Measurements from ENCODE around the gene DPP6. TPM values are rescaled to one million over a fixed set of nuclear protein-coding genes. Genes with fewer than 3 reads are reported as not detected.

The DPP6 gene
- total RNA-seq, 1 experiment from 2014 or later = not detected

- TF ChIP-seq JAZF1 (CRISPR knock-in tag; IDR thresholded peaks at IDR 0.05) (no peak), E2F4 (CRISPR knock-in tag; IDR thresholded peaks at IDR 0.05; ENCODE audit: borderline replicate concordance, low read depth) (no peak), ATF2 (CRISPR knock-in tag; IDR thresholded peaks at IDR 0.05; ENCODE audit: borderline replicate concordance, low read depth) (no peak), ZNF532 (CRISPR knock-in tag; IDR thresholded peaks at IDR 0.05; ENCODE audit: borderline replicate concordance) (no peak), ZNF263 (CRISPR knock-in tag; IDR thresholded peaks at IDR 0.05; ENCODE audit: low read depth) (no peak), ESRRA (CRISPR knock-in tag; IDR thresholded peaks at IDR 0.05; ENCODE audit: borderline replicate concordance) (no peak)
Measured at GRCh38 chr7:154426778-154427177, 374.6 kb downstream of the DPP6 start (continued).

GRCh38 chr7:154427533-154427932, 375.3 kb downstream of the DPP6 start:
- DNase-seq (ENCODE audit: low spot score) = no peak
- Mint-ChIP-seq H3K9me3 (peaks cover 76% of the 10 kb centered on the region), H3K36me3 (peaks cover 66% of the 10 kb centered on the region), H3K27me3 (ENCODE audit: low read depth) (peaks cover 5% of the 10 kb centered on the region), H3K4me1 (no peaks in the 10 kb centered on the region), H3K27ac (no peak overlapping the region), H3K4me3 (no peak overlapping the region)
- no peak for ATAC-seq
- POLR2A ChIA-PET = no interaction called here
- CTCF ChIA-PET = no interaction called here
- TF ChIP-seq AFF4 (CRISPR knock-in tag; IDR thresholded peaks at IDR 0.05; ENCODE audit: borderline replicate concordance) (no peak), ATF3 (CRISPR knock-in tag; conservative IDR thresholded peaks at IDR 0.05) (no peak), PREB (CRISPR knock-in tag; IDR thresholded peaks at IDR 0.05; ENCODE audit: borderline replicate concordance) (no peak), ELF4 (CRISPR knock-in tag; IDR thresholded peaks at IDR 0.05; ENCODE audit: low read depth) (no peak), ZMAT4 (CRISPR knock-in tag; IDR thresholded peaks at IDR 0.05) (no peak), STAT6 (CRISPR knock-in tag; conservative IDR thresholded peaks at IDR 0.05; ENCODE audit: low read depth) (no peak), FOXJ3 (CRISPR knock-in tag; IDR thresholded peaks at IDR 0.05; ENCODE audit: borderline replicate concordance) (no peak), ZNF396 (CRISPR knock-in tag; IDR thresholded peaks at IDR 0.05; ENCODE audit: borderline replicate concordance) (no peak), SMAD4 (CRISPR knock-in tag; IDR thresholded peaks at IDR 0.05) (no peak), ZNF281 (CRISPR knock-in tag; IDR thresholded peaks at IDR 0.05) (no peak)
